NCI-H2107 treated with DMSO at 0.1 percent for 48 hours (cell line): ENCODE data around the gene PPM1A.
"Not testable (repeated sequence)": the region's sequence is repeated elsewhere in the genome, so short reads cannot be mapped to it uniquely, and the experiment has no call there.

ENCODE experiments used
- DNase-seq: peaks from one replicate; lab custom pipeline; 2025; ENCODE audit not compliant: unreplicated experiment; lab: John Stamatoyannopoulos, UW

PPM1A gene

GRCh38 chr14:60315196-60315990 lies 66.4 kb downstream of the PPM1A start:
- DNase-seq: no peak

GRCh38 chr14:60317609-60318008 lies 68.6 kb downstream of the PPM1A start:
- DNase-seq: peak; percentile 99

GRCh38 chr14:60320860-60321259 lies 71.8 kb downstream of the PPM1A start:
- DNase-seq: not testable (repeated sequence)

- no peak for DNase-seq
These were observed 74.3 kb downstream of the PPM1A start for GRCh38 chr14:60323199-60323896.

GRCh38 chr14:60324837-60325236 lies 75.8 kb downstream of the PPM1A start:
- DNase-seq: no peak

GRCh38 chr14:60326274-60326673 lies 77.3 kb downstream of the PPM1A start:
- no peak for DNase-seq

- peak; percentile 98 for DNase-seq
These were observed 78.7 kb downstream of the PPM1A start for GRCh38 chr14:60327447-60328331.

GRCh38 chr14:60328583-60328982 lies 79.6 kb downstream of the PPM1A start:
- DNase-seq: peak; percentile 67

GRCh38 chr14:60329274-60329673 lies 80.3 kb downstream of the PPM1A start:
- no peak for DNase-seq

- DNase-seq: peak; percentile 97
These were observed 82.4 kb downstream of the PPM1A start for GRCh38 chr14:60331201-60332045.

GRCh38 chr14:60332046-60332399 lies 83.0 kb downstream of the PPM1A start:
- no peak for DNase-seq

- DNase-seq: no peak
These were observed 83.8 kb downstream of the PPM1A start for GRCh38 chr14:60332869-60333268.

GRCh38 chr14:60339571-60339970 lies 90.5 kb downstream of the PPM1A start:
- no peak for DNase-seq

- DNase-seq: no peak
These were observed 94.6 kb downstream of the PPM1A start for GRCh38 chr14:60343571-60344071.

- no peak for DNase-seq
These were observed 95.7 kb downstream of the PPM1A start for GRCh38 chr14:60344751-60345150.

- DNase-seq: peak; percentile 67
These were observed 97.7 kb downstream of the PPM1A start for GRCh38 chr14:60346706-60347105.

GRCh38 chr14:60348211-60348610 lies 99.2 kb downstream of the PPM1A start:
- peak; percentile 84 for DNase-seq
